H9 (cell line): ENCODE results near the gene RUBCN. TPM values are rescaled to one million over a fixed set of nuclear protein-coding genes. Genes with fewer than 3 reads are reported as not detected.
"Not testable (repeated sequence)": the region's sequence is repeated elsewhere in the genome, so short reads cannot be mapped to it uniquely, and the experiment has no call there.

Experiments
- DNase-seq: peaks from one replicate; pipeline ENCODE4 v3.0.0-alpha.2; 2017
- H2AFZ ChIP-seq: one replicate; pipeline ENCODE4 v1.6.1; 2013; ENCODE audit warnings: mild to moderate bottlenecking, low read length, control low read depth, moderate library complexity
- H2AK5ac ChIP-seq: 2 replicates; pipeline ENCODE4 v1.6.1; 2013; ENCODE audit warnings: low read length, control low read depth, mixed read lengths; ENCODE audit not compliant: insufficient read length
- H2BK120ac ChIP-seq: one replicate; pipeline ENCODE4 v1.6.1; 2013; ENCODE audit warnings: low read depth, mild to moderate bottlenecking, low read length, control low read depth, inconsistent platforms; ENCODE audit not compliant: poor library complexity, severe bottlenecking
- H2BK12ac ChIP-seq: 2 replicates; pipeline ENCODE4 v1.6.1; 2013; ENCODE audit warnings: low read length, control low read depth, mixed read lengths, low read depth; ENCODE audit not compliant: insufficient read length
- H2BK15ac ChIP-seq: 2 replicates; pipeline ENCODE4 v1.6.1; 2013; ENCODE audit warnings: low read depth, low read length, control low read depth
- H2BK20ac ChIP-seq: one replicate; pipeline ENCODE4 v1.6.1; 2013; ENCODE audit warnings: low read depth, mild to moderate bottlenecking, low read length, control low read depth, inconsistent platforms; ENCODE audit not compliant: poor library complexity, severe bottlenecking
- H2BK5ac ChIP-seq: 2 replicates; pipeline ENCODE4 v1.6.1; 2013; ENCODE audit warnings: low read length, control low read depth, mixed read lengths; ENCODE audit not compliant: insufficient read length
- H3K14ac ChIP-seq: 2 replicates; pipeline ENCODE4 v1.6.1; 2013; ENCODE audit warnings: low read length, control low read depth; ENCODE audit not compliant: insufficient read depth
- H3K18ac ChIP-seq: 2 replicates; pipeline ENCODE4 v1.6.1; 2013; ENCODE audit warnings: low read depth, mild to moderate bottlenecking, mixed read lengths, low read length, control low read depth; ENCODE audit not compliant: insufficient read length
- H3K23ac ChIP-seq: 2 replicates; pipeline ENCODE4 v1.6.1; 2013; ENCODE audit warnings: low read length, control low read depth, mixed read lengths, low read depth; ENCODE audit not compliant: insufficient read length
- H3K23me2 ChIP-seq: 2 replicates; pipeline ENCODE4 v1.6.1; 2013; ENCODE audit warnings: low read depth, mild to moderate bottlenecking, mixed read lengths, low read length, control low read depth; ENCODE audit not compliant: insufficient read length, poor library complexity, severe bottlenecking
- H3K27ac ChIP-seq: 2 replicates; pipeline ENCODE4 v1.5.1; 2013; ENCODE audit warnings: low read length, control low read depth, mixed read lengths, low read depth; ENCODE audit not compliant: insufficient read length
- H3K27me3 ChIP-seq: 2 replicates; pipeline ENCODE4 v1.6.1; 2013; ENCODE audit warnings: low read length, control low read depth, inconsistent platforms; ENCODE audit not compliant: insufficient read depth
- H3K4ac ChIP-seq: 2 replicates; pipeline ENCODE4 v1.6.1; 2013; ENCODE audit warnings: low read depth, mild to moderate bottlenecking, control low read depth, inconsistent platforms, low read length, moderate library complexity
- H3K4me1 ChIP-seq: 2 replicates; pipeline ENCODE4 v1.6.1; 2013; ENCODE audit warnings: low read length, control low read depth, inconsistent platforms; ENCODE audit not compliant: insufficient read depth
- H3K4me2 ChIP-seq: 2 replicates; pipeline ENCODE4 v1.6.1; 2013; ENCODE audit warnings: low read length, control low read depth, mixed read lengths; ENCODE audit not compliant: insufficient read length, insufficient read depth
- H3K56ac ChIP-seq: 2 replicates; pipeline ENCODE4 v1.6.1; 2013; ENCODE audit warnings: low read depth, mild to moderate bottlenecking, mixed read lengths, low read length, control low read depth; ENCODE audit not compliant: insufficient read length
- H3K79me1 ChIP-seq: 2 replicates; pipeline ENCODE4 v1.6.1; 2013; ENCODE audit warnings: low read depth, mild to moderate bottlenecking, moderate library complexity, low read length, control low read depth, inconsistent platforms; ENCODE audit not compliant: insufficient read depth, poor library complexity, severe bottlenecking
- H3K79me2 ChIP-seq: 2 replicates; pipeline ENCODE4 v1.6.1; 2013; ENCODE audit warnings: low read length, control low read depth, inconsistent platforms; ENCODE audit not compliant: insufficient read depth
- H3K9ac ChIP-seq: 2 replicates; pipeline ENCODE4 v1.6.1; 2013; ENCODE audit warnings: low read length, control low read depth, mixed read lengths; ENCODE audit not compliant: insufficient read length; ENCODE audit errors: extremely low read depth
- H3K9me3 ChIP-seq: one replicate; pipeline ENCODE4 v1.6.1; 2013; ENCODE audit warnings: low read depth, low read length, inconsistent platforms; ENCODE audit not compliant: control insufficient read depth
- H3T11ph ChIP-seq: one replicate; pipeline ENCODE4 v1.6.1; 2013; ENCODE audit warnings: mild to moderate bottlenecking, low read length, control low read depth, inconsistent platforms
- H4K20me1 ChIP-seq: one replicate; pipeline ENCODE4 v1.6.1; 2013; ENCODE audit not compliant: control insufficient read depth, insufficient read length, insufficient read depth
- H4K5ac ChIP-seq: 2 replicates; pipeline ENCODE4 v1.6.1; 2013; ENCODE audit warnings: low read depth, mild to moderate bottlenecking, mixed read lengths, low read length, control low read depth; ENCODE audit not compliant: insufficient read length
- H4K8ac ChIP-seq: replicated peaks from 2 replicates; pipeline ENCODE4 v1.6.1; 2013; ENCODE audit warnings: low read length, control low read depth, mixed read lengths, low read depth; ENCODE audit not compliant: insufficient read length
- H4K91ac ChIP-seq: 2 replicates; pipeline ENCODE4 v1.6.1; 2013; ENCODE audit warnings: low read depth, mild to moderate bottlenecking, moderate library complexity, mixed read lengths, low read length, control low read depth; ENCODE audit not compliant: insufficient read length
- H3K27ac Mint-ChIP-seq, 3 experiments: 2 replicates in 2 of 3; 3 replicates in 1 of 3; pipeline ENCODE4 v1.8.0; 2020 to 2021; ENCODE audit warnings: mixed read lengths in 3 of 3, mild to moderate bottlenecking in 1 of 3, moderate library complexity in 1 of 3
- H3K27me3 Mint-ChIP-seq: 2 replicates; pipeline ENCODE4 v1.8.0; 2021; ENCODE audit warnings: low read depth, mild to moderate bottlenecking, moderate library complexity, mixed read lengths
- H3K36me3 Mint-ChIP-seq, 3 experiments: 2 replicates in 2 of 3; 3 replicates in 1 of 3; pipeline ENCODE4 v1.8.0; 2020 to 2021; ENCODE audit warnings: low read depth in 3 of 3, mixed read lengths in 3 of 3; ENCODE audit not compliant: insufficient read depth in 1 of 3
- H3K4me1 Mint-ChIP-seq, 2 experiments: 2 replicates each; pipeline ENCODE4 v1.8.0; 2020; ENCODE audit warnings: mixed read lengths in 2 of 2
- H3K4me3 Mint-ChIP-seq, 2 experiments: 2 replicates in 1 of 2; 3 replicates in 1 of 2; pipeline ENCODE4 v1.8.0; 2020 to 2021; ENCODE audit warnings: mild to moderate bottlenecking in 2 of 2, mixed read lengths in 2 of 2, moderate library complexity in 1 of 2
- H3K9me3 Mint-ChIP-seq, 2 experiments: 2 replicates in 1 of 2; 3 replicates in 1 of 2; pipeline ENCODE4 v1.8.0; 2020; ENCODE audit warnings: mild to moderate bottlenecking in 2 of 2, mixed read lengths in 2 of 2, moderate library complexity in 1 of 2
- WGBS: extraction: QIAGEN DNeasy Blood & Tissue Kit; methylation state at CpG from one replicate; pipeline ENCODE4 v1.1.7; 2013; ENCODE audit warnings: missing lambda C conversion rate, low lambda C conversion rate, mixed read lengths; ENCODE audit not compliant: insufficient read length; ENCODE audit errors: extremely low coverage; 5-methylcytosine and 5-hydroxymethylcytosine counted together
- total RNA-seq: library from RNA; stranded (reverse); gene quantifications from 2 replicates; pipeline ENCODE4 v1.2.1, GENCODE V29; 2021

RUBCN gene
- total RNA-seq, 1 experiment from 2014 or later: 17.7 TPM

- H2BK12ac ChIP-seq, H3T11ph ChIP-seq, H3K9me3 Mint-ChIP-seq, H3K27ac ChIP-seq, H4K5ac ChIP-seq, H3K79me1 ChIP-seq, H3K27me3 ChIP-seq, H3K4me1 Mint-ChIP-seq, H2BK5ac ChIP-seq, H4K91ac ChIP-seq, H3K23ac ChIP-seq, H3K36me3 Mint-ChIP-seq, H2AK5ac ChIP-seq, H3K23me2 ChIP-seq, H3K14ac ChIP-seq, H2BK15ac ChIP-seq, H2BK20ac ChIP-seq, H4K20me1 ChIP-seq, H3K27me3 Mint-ChIP-seq, H3K56ac ChIP-seq, H4K8ac ChIP-seq, H3K79me2 ChIP-seq, H3K27ac Mint-ChIP-seq, H3K4me1 ChIP-seq, H3K18ac ChIP-seq, H2BK120ac ChIP-seq, H3K4ac ChIP-seq, H2AFZ ChIP-seq, DNase-seq, H3K9me3 ChIP-seq, H3K4me2 ChIP-seq: not testable (repeated sequence)
- H3K4me3 Mint-ChIP-seq: peak overlapping the region; percentile 71 to 83
- WGBS: no CpG with 5 or more reads among the region's 67 CpGs
- H3K9ac ChIP-seq: peak overlapping the region; percentile 31
These were observed 109.4 kb downstream of the RUBCN start for GRCh38 chr3:197627158-197627771.

GRCh38 chr3:197626404-197627157 lies 110.1 kb downstream of the RUBCN start:
- Mint-ChIP-seq H3K4me3 (peak overlapping the region; percentile 71 to 83), H3K36me3 (peaks cover 10 to 14% (median 13%) of the 10 kb centered on the region in 3 experiments)
- not testable (repeated sequence) for H3K9me3 ChIP-seq, H3K56ac ChIP-seq, H2BK5ac ChIP-seq, H4K8ac ChIP-seq, H3K23ac ChIP-seq, H3K27me3 Mint-ChIP-seq, H3K14ac ChIP-seq, H3K27ac Mint-ChIP-seq, H2BK20ac ChIP-seq, H2BK120ac ChIP-seq, H4K5ac ChIP-seq, H3K4ac ChIP-seq, H3K4me1 ChIP-seq, H3K18ac ChIP-seq, H3K79me2 ChIP-seq, H3K23me2 ChIP-seq, DNase-seq, H3K9ac ChIP-seq, H3K27me3 ChIP-seq, H3K9me3 Mint-ChIP-seq, H2AK5ac ChIP-seq, H3K27ac ChIP-seq, H3K79me1 ChIP-seq, H4K20me1 ChIP-seq, H4K91ac ChIP-seq, H2AFZ ChIP-seq, H3T11ph ChIP-seq, H2BK12ac ChIP-seq, H2BK15ac ChIP-seq, H3K4me2 ChIP-seq, H3K4me1 Mint-ChIP-seq
- WGBS: no CpG with 5 or more reads among the region's 18 CpGs
